Bronchial epithelial cell (primary cell): ENCODE measurements around the gene LAG3. TPM values are rescaled to one million over a fixed set of nuclear protein-coding genes. Genes with fewer than 3 reads are reported as not detected.
A peak's percentile ranks its signal among the peaks of the same experiment; 100 is the strongest.

Source experiments
- DNase-seq: peaks from one replicate; pipeline ENCODE4 v3.0.0-alpha.2; 2010; ENCODE audit warnings: low read depth
- FAIRE-seq: peaks from 2 replicates; lab custom pipeline; 2011; peaks lifted over from hg19 to GRCh38; lab: Jason Lieb, UNC
- H3K27me3 ChIP-seq: 2 replicates; pipeline ENCODE4 v1.5.1; 2011; ENCODE audit warnings: low read length; ENCODE audit not compliant: control insufficient read depth, insufficient read depth
- H3K36me3 ChIP-seq: 2 replicates; pipeline ENCODE4 v1.5.1; 2011; ENCODE audit warnings: low read length; ENCODE audit not compliant: control insufficient read depth, insufficient read depth
- H3K4me3 ChIP-seq: 2 replicates; pipeline ENCODE4 v1.5.1; 2011; ENCODE audit warnings: mild to moderate bottlenecking, low read depth, low read length, control low read depth
- total RNA-seq: library from RNA; depleted of rRNA; stranded (reverse); fragments of >200 nt; gene quantifications from 2 replicates; pipeline ENCODE4 v1.2.1, GENCODE V29; 2014
- TF ChIP-seq, protein P1 (sequence below): IDR thresholded peaks from 2 replicates; pipeline ENCODE4 v1.5.1; 2011; ENCODE audit warnings: mild to moderate bottlenecking, moderate library complexity, low read length, control low read depth, inconsistent platforms; ENCODE audit not compliant: insufficient read depth, severe bottlenecking

Gene LAG3
- total RNA-seq, 1 donor from 2014 or later, result not detected

DNA sequence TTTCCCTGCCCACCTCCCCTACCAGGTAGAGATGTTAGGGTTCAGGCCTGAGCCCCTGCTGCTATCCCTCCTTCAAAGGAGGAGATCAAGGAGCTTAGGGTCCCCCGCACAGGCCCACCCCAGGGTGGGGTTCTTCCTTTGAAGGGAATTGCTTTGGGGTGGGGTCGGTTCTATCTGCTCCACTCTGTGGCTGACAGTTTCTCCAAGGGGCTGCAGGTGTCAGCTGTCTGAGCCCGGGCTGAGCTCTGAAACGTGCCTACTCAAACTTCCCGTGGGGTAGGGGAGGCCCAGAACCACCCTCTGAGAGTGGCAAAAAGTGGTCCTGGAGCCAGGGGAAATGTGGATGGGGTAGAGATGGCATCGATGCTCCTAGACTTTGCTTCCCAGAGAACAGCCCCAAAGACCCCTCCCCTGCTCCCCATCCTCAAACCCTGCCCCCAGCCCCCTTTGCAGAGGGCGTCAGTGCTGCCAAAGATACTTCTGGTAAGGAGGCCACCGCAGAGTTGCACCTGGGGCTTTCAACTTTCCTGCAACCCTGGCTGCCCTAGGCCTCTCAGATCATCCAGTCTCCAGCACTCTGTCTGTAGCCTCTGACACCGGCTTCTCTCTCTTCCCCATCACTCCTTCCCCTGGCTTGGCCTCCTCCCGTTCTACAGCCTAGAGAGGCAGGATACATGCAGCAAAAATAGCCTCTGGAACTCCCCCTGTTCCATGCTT is 10.7 kb downstream of the LAG3 start:
- FAIRE-seq (no peak), DNase-seq (no peak)
- no peaks in the 10 kb centered on the region for H3K27me3 ChIP-seq
- H3K36me3 ChIP-seq, result no peaks in the 10 kb centered on the region
- no peak overlapping the region for H3K4me3 ChIP-seq
- TF ChIP-seq, protein P1, sequence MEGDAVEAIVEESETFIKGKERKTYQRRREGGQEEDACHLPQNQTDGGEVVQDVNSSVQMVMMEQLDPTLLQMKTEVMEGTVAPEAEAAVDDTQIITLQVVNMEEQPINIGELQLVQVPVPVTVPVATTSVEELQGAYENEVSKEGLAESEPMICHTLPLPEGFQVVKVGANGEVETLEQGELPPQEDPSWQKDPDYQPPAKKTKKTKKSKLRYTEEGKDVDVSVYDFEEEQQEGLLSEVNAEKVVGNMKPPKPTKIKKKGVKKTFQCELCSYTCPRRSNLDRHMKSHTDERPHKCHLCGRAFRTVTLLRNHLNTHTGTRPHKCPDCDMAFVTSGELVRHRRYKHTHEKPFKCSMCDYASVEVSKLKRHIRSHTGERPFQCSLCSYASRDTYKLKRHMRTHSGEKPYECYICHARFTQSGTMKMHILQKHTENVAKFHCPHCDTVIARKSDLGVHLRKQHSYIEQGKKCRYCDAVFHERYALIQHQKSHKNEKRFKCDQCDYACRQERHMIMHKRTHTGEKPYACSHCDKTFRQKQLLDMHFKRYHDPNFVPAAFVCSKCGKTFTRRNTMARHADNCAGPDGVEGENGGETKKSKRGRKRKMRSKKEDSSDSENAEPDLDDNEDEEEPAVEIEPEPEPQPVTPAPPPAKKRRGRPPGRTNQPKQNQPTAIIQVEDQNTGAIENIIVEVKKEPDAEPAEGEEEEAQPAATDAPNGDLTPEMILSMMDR, result no peak

DNA sequence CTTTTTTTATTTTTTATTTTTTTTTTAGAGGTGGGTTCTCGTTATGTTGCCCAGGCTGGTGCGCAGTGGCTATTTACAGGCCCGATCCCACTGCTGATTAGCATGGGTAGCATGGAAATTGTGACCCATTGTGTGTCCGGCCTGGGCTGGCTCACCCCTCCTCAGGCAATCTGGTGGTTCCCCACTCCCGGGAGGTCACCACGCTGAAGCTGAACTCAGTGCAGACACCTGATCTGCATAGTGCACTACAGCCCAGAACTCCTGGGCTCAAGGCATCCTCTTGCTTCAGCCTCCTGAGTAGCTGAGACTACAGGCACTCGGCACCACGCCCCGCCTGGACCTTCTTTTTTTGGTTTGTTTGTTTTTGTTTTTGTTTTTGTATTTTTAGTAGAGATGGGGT is 11.5 kb downstream of the LAG3 start:
- TF ChIP-seq, protein P1, result no peak
- FAIRE-seq, result no peak
- Histone ChIP-seq H3K4me3 (no peak overlapping the region), H3K36me3 (no peaks in the 10 kb centered on the region), H3K27me3 (no peaks in the 10 kb centered on the region)
- no peak for DNase-seq

- Histone ChIP-seq H3K4me3 (no peak overlapping the region), H3K27me3 (no peaks in the 10 kb centered on the region), H3K36me3 (no peaks in the 10 kb centered on the region)
- peak; percentile 8 for DNase-seq
- TF ChIP-seq, protein P1, result no peak
- FAIRE-seq, result no peak
These were observed 12.0 kb downstream of the LAG3 start for GRCh38 chr12:6784296-6784695.

GRCh38 chr12:6784761-6785160 is 12.4 kb downstream of the LAG3 start:
- TF ChIP-seq, protein P1, result no peak
- FAIRE-seq, result no peak
- Histone ChIP-seq H3K36me3 (no peaks in the 10 kb centered on the region), H3K27me3 (no peaks in the 10 kb centered on the region), H3K4me3 (no peak overlapping the region)
- DNase-seq, result no peak

- Histone ChIP-seq H3K4me3 (no peak overlapping the region), H3K27me3 (no peaks in the 10 kb centered on the region), H3K36me3 (no peaks in the 10 kb centered on the region)
- TF ChIP-seq, protein P1, result no peak
- no peak for DNase-seq
- no peak for FAIRE-seq
These were observed 14.2 kb downstream of the LAG3 start for GRCh38 chr12:6786416-6787094.
